ENCODE results near the gene PRKCB.

DNA sequence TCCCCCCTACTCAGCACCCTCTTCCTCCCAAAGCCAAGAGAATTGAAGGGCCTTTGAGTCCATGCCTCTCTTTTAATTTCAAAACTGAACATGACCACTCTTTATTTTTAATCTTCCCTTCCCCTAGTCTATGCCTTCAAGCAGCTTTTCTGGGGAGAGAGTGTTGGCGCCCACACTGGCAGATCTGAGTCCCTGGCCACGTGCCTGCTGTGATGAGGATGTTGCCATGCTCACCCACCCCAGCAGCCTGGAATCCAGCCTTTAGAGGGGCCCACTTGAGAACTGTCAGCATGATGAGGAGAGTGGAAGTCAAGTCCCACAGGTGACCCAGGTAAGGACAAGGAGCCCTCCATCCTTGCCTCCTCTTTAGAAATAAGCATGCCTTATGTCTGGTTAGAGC, 400.0 kb downstream of the PRKCB start:
- TF ChIP-seq EP300 (IDR thresholded peaks at IDR 0.05) (no peak), POLR2A (IDR thresholded peaks at IDR 0.05) (no peak)
- TF ChIP-seq, protein P1, sequence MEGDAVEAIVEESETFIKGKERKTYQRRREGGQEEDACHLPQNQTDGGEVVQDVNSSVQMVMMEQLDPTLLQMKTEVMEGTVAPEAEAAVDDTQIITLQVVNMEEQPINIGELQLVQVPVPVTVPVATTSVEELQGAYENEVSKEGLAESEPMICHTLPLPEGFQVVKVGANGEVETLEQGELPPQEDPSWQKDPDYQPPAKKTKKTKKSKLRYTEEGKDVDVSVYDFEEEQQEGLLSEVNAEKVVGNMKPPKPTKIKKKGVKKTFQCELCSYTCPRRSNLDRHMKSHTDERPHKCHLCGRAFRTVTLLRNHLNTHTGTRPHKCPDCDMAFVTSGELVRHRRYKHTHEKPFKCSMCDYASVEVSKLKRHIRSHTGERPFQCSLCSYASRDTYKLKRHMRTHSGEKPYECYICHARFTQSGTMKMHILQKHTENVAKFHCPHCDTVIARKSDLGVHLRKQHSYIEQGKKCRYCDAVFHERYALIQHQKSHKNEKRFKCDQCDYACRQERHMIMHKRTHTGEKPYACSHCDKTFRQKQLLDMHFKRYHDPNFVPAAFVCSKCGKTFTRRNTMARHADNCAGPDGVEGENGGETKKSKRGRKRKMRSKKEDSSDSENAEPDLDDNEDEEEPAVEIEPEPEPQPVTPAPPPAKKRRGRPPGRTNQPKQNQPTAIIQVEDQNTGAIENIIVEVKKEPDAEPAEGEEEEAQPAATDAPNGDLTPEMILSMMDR (IDR thresholded peaks at IDR 0.05): no peak

Data from ovary (tissue), 3 donors.